NCI-H146 treated with DMSO at 0.1 percent for 48 hours (cell line): ENCODE measurements around the gene TSPAN5.

ENCODE experiments used
- DNase-seq: peaks from one replicate; lab custom pipeline; 2025; ENCODE audit not compliant: unreplicated experiment; lab: John Stamatoyannopoulos, UW

Gene TSPAN5

GRCh38 chr4:98673978-98674377 is 15.6 kb upstream of the TSPAN5 start:
- DNase-seq, result no peak

- no peak for DNase-seq
These were observed 14.9 kb upstream of the TSPAN5 start for GRCh38 chr4:98673288-98673644.

- no peak for DNase-seq
These were observed 14.3 kb upstream of the TSPAN5 start for GRCh38 chr4:98672583-98673287.

- no peak for DNase-seq
These were observed 12.7 kb upstream of the TSPAN5 start for GRCh38 chr4:98671131-98671530.

GRCh38 chr4:98670186-98670585 is 11.8 kb upstream of the TSPAN5 start:
- no peak for DNase-seq

GRCh38 chr4:98669577-98669976 is 11.2 kb upstream of the TSPAN5 start:
- no peak for DNase-seq

- no peak for DNase-seq
These were observed 6.5 kb upstream of the TSPAN5 start for GRCh38 chr4:98664959-98665358.

- DNase-seq, result no peak
These were observed 5.0 kb upstream of the TSPAN5 start for GRCh38 chr4:98663226-98664006.

GRCh38 chr4:98662626-98663225 is 4.3 kb upstream of the TSPAN5 start:
- no peak for DNase-seq

- DNase-seq, result no peak
These were observed 3.6 kb upstream of the TSPAN5 start for GRCh38 chr4:98662055-98662453.

GRCh38 chr4:98661371-98662054 is 3.1 kb upstream of the TSPAN5 start:
- DNase-seq, result no peak

GRCh38 chr4:98659741-98660462 is 1.5 kb upstream of the TSPAN5 start:
- DNase-seq, result no peak

- DNase-seq, result no peak
These were observed 738 bp upstream of the TSPAN5 start for GRCh38 chr4:98659106-98659592.

- DNase-seq, result no peak
These were observed 702 bp downstream of the TSPAN5 start for GRCh38 chr4:98657531-98658286.

GRCh38 chr4:98656886-98657285 is 1.5 kb downstream of the TSPAN5 start:
- DNase-seq, result no peak

- DNase-seq, result no peak
These were observed 2.0 kb downstream of the TSPAN5 start for GRCh38 chr4:98656443-98656842.

- DNase-seq, result no peak
These were observed 4.2 kb downstream of the TSPAN5 start for GRCh38 chr4:98653890-98654867.

GRCh38 chr4:98652996-98653395 is 5.4 kb downstream of the TSPAN5 start:
- DNase-seq, result no peak

GRCh38 chr4:98648602-98649001 is 9.8 kb downstream of the TSPAN5 start:
- DNase-seq, result no peak
